H1 (cell line): ENCODE measurements around the gene NET1. TPM values are rescaled to one million over a fixed set of nuclear protein-coding genes. Genes with fewer than 3 reads are reported as not detected.

Experiments used
- CTCF ChIA-PET: fragments of 300-600 bp; sonication (Branson Sonifier 250); formaldehyde crosslinking; loops from one replicate; lab custom pipeline; 2021; ENCODE audit not compliant: partially characterized antibody; lab: Charles Lee
- POLR2A ChIA-PET: fragments of 300-600 bp; sonication (Branson Sonifier 250); formaldehyde crosslinking; loops from one replicate; lab custom pipeline; 2021; ENCODE audit warnings: inconsistent platforms; ENCODE audit not compliant: partially characterized antibody; lab: Charles Lee
- DNase-seq, 2 experiments: peaks; one replicate each; pipeline versions ENCODE4 v3.0.0 to v3.0.0-alpha.2; 2010 to 2022; ENCODE audit warnings: low spot score in 2 of 2, low read depth in 1 of 2, mixed read lengths in 1 of 2
- FAIRE-seq: peaks from 2 replicates; lab custom pipeline; 2011; peaks lifted over from hg19 to GRCh38; lab: Jason Lieb, UNC
- H2AFZ ChIP-seq: 2 replicates; pipeline ENCODE4 v1.8.1; 2012; ENCODE audit warnings: low read length, inconsistent platforms
- H2AK5ac ChIP-seq: 2 replicates; pipeline ENCODE4 v1.6.1; 2013; ENCODE audit warnings: low read depth, low read length
- H2BK120ac ChIP-seq: replicated peaks from 2 replicates; pipeline ENCODE3; 2013; ENCODE audit warnings: low read depth, low read length, inconsistent platforms
- H2BK12ac ChIP-seq: 2 replicates; pipeline ENCODE4 v1.6.1; 2013; ENCODE audit warnings: low read depth, low read length
- H2BK15ac ChIP-seq: 2 replicates; pipeline ENCODE4 v1.6.1; 2013; ENCODE audit warnings: low read length
- H2BK20ac ChIP-seq: 2 replicates; pipeline ENCODE4 v1.6.1; 2013; ENCODE audit warnings: low read length
- H2BK5ac ChIP-seq: 2 replicates; pipeline ENCODE4 v1.6.1; 2013; ENCODE audit warnings: low read depth, low read length
- H3K14ac ChIP-seq: 2 replicates; pipeline ENCODE4 v1.6.1; 2013; ENCODE audit warnings: inconsistent platforms; ENCODE audit not compliant: insufficient read length
- H3K18ac ChIP-seq: 2 replicates; pipeline ENCODE4 v1.6.1; 2013; ENCODE audit warnings: low read length; ENCODE audit errors: extremely low read depth
- H3K23ac ChIP-seq: 2 replicates; pipeline ENCODE4 v1.6.1; 2013; ENCODE audit warnings: inconsistent platforms; ENCODE audit not compliant: insufficient read length
- H3K23me2 ChIP-seq: 2 replicates; pipeline ENCODE4 v1.6.1; 2013; ENCODE audit warnings: low read depth, low read length
- H3K27ac ChIP-seq: 2 replicates; pipeline ENCODE4 v1.6.1; 2011; ENCODE audit warnings: low read depth, low read length, inconsistent platforms
- H3K27me3 ChIP-seq, 4 experiments: replicated peaks in 1 of 4; 1 replicate in 1 of 4; 2 replicates in 3 of 4; pipeline versions ENCODE4 v1.6.1 to v1.8.1; 2011 to 2013; ENCODE audit warnings: low read length in 3 of 4, mild to moderate bottlenecking in 3 of 4, inconsistent platforms in 2 of 4, mixed read lengths in 2 of 4, moderate library complexity in 1 of 4; ENCODE audit not compliant: control insufficient read depth in 3 of 4, insufficient read depth in 3 of 4; ENCODE audit errors: extremely low read depth in 1 of 4
- H3K36me3 ChIP-seq, 4 experiments: 2 replicates each; pipeline versions ENCODE4 v1.6.1 to v1.8.1; 2011 to 2013; ENCODE audit warnings: mild to moderate bottlenecking in 4 of 4, low read length in 3 of 4, moderate library complexity in 2 of 4, control low read depth in 1 of 4, inconsistent platforms in 1 of 4; ENCODE audit not compliant: insufficient read depth in 4 of 4, control insufficient read depth in 2 of 4
- H3K4ac ChIP-seq: replicated peaks from 2 replicates; pipeline ENCODE3; 2013; ENCODE audit warnings: low read length, low read depth, mixed read lengths, inconsistent platforms; ENCODE audit not compliant: insufficient read length
- H3K4me1 ChIP-seq, 4 experiments: replicated peaks in 1 of 4; 1 replicate in 1 of 4; 2 replicates in 3 of 4; pipeline versions ENCODE4 v1.6.1 to v1.8.1; 2011 to 2013; ENCODE audit warnings: low read length in 3 of 4, inconsistent platforms in 2 of 4, mixed read lengths in 1 of 4; ENCODE audit not compliant: insufficient read depth in 4 of 4, control insufficient read depth in 3 of 4
- H3K4me2 ChIP-seq, 2 experiments: 2 replicates each; pipeline versions ENCODE4 v1.6.1 to v1.8.1; 2011 to 2013; ENCODE audit warnings: low read depth in 2 of 2, low read length in 2 of 2, control low read depth in 1 of 2, inconsistent platforms in 1 of 2, mild to moderate bottlenecking in 1 of 2; ENCODE audit not compliant: insufficient read depth in 1 of 2
- H3K4me3 ChIP-seq, 4 experiments: fragments of 200-600, 300-600 bp in 1 of 4; sonication (generic), shearing (Covaris generic), sonication (Bioruptor Twin) in 1 of 4; 2 replicates each; pipeline versions ENCODE4 v1.5.1 to v1.8.1; 2011 to 2016; ENCODE audit warnings: low read length in 4 of 4, low read depth in 3 of 4, control low read depth in 2 of 4, inconsistent platforms in 2 of 4, mild to moderate bottlenecking in 2 of 4, mixed read lengths in 1 of 4, moderate library complexity in 1 of 4; ENCODE audit not compliant: insufficient read depth in 2 of 4; ENCODE audit errors: extremely low read depth in 1 of 4
- H3K56ac ChIP-seq: replicated peaks from 2 replicates; pipeline ENCODE3; 2013; ENCODE audit warnings: low read depth, mild to moderate bottlenecking, mixed read lengths, low read length, inconsistent platforms; ENCODE audit not compliant: insufficient read length
- H3K79me1 ChIP-seq: 2 replicates; pipeline ENCODE4 v1.6.1; 2013; ENCODE audit warnings: low read depth, low read length, control low read depth
- H3K79me2 ChIP-seq, 2 experiments: 2 replicates each; pipeline versions ENCODE4 v1.6.1 to v1.8.1; 2012 to 2013; ENCODE audit warnings: low read length in 2 of 2, mild to moderate bottlenecking in 2 of 2, inconsistent platforms in 1 of 2; ENCODE audit not compliant: insufficient read depth in 2 of 2, control insufficient read depth in 1 of 2
- H3K9ac ChIP-seq, 4 experiments: replicated peaks in 1 of 4; 1 replicate in 1 of 4; 2 replicates in 3 of 4; pipeline versions ENCODE4 v1.6.1 to v1.8.1; 2011 to 2013; ENCODE audit warnings: low read depth in 3 of 4, low read length in 3 of 4, control low read depth in 2 of 4, mild to moderate bottlenecking in 2 of 4, moderate library complexity in 2 of 4, inconsistent platforms in 1 of 4; ENCODE audit errors: extremely low read depth in 1 of 4
- H3K9me3 ChIP-seq, 2 experiments: 2 replicates each; pipeline versions ENCODE4 v1.6.1 to v1.8.1; 2012 to 2013; ENCODE audit warnings: mild to moderate bottlenecking in 2 of 2, moderate library complexity in 2 of 2, control low read depth in 1 of 2, inconsistent platforms in 1 of 2, low read depth in 1 of 2, low read length in 1 of 2, mixed read lengths in 1 of 2; ENCODE audit not compliant: insufficient read depth in 2 of 2
- H4K20me1 ChIP-seq, 2 experiments: replicated peaks in 1 of 2; 2 replicates each; pipeline versions ENCODE3 to v1.8.1; 2011 to 2013; ENCODE audit warnings: inconsistent platforms in 2 of 2, low read length in 2 of 2, mild to moderate bottlenecking in 1 of 2; ENCODE audit not compliant: insufficient read depth in 2 of 2, control insufficient read depth in 1 of 2
- H4K5ac ChIP-seq: 2 replicates; pipeline ENCODE4 v1.6.1; 2013; ENCODE audit warnings: low read length, low read depth, mixed read lengths, inconsistent platforms; ENCODE audit not compliant: insufficient read length
- H4K8ac ChIP-seq: 2 replicates; pipeline ENCODE4 v1.8.0; 2013; ENCODE audit warnings: mild to moderate bottlenecking, moderate library complexity, low read length, inconsistent platforms; ENCODE audit not compliant: insufficient read depth; ENCODE audit errors: extremely low read depth
- H4K91ac ChIP-seq: replicated peaks from 2 replicates; pipeline ENCODE3; 2013; ENCODE audit warnings: low read length, mixed read lengths, inconsistent platforms; ENCODE audit not compliant: insufficient read length
- BCL11A ChIP-seq, 2 experiments: IDR thresholded peaks; one replicate each; pipeline ENCODE4 v1.6.1; 2011; ENCODE audit warnings: low read depth in 2 of 2, low read length in 2 of 2, mild to moderate bottlenecking in 2 of 2
- CHD2 ChIP-seq: IDR thresholded peaks from 2 replicates; pipeline ENCODE4 v1.6.1; 2012; ENCODE audit warnings: low read length, improper control_type of control experiment
- CREB1 ChIP-seq: IDR thresholded peaks from 2 replicates; pipeline ENCODE4 v1.6.1; 2012; ENCODE audit warnings: inconsistent platforms
- EZH2 ChIP-seq: fragments of 200-600 bp; sonication (generic); IDR thresholded peaks from 2 replicates; pipeline ENCODE4 v1.7.1; 2012; ENCODE audit warnings: low read depth, mild to moderate bottlenecking, moderate library complexity, low read length, inconsistent platforms; ENCODE audit not compliant: severe bottlenecking
- GABPA ChIP-seq: IDR thresholded peaks from 2 replicates; pipeline ENCODE4 v1.6.1; 2011; ENCODE audit warnings: mild to moderate bottlenecking, low read length, moderate library complexity, borderline replicate concordance; ENCODE audit not compliant: insufficient read depth
- PHF8 ChIP-seq: fragments of 200-600 bp; sonication (generic); conservative IDR thresholded peaks from 2 replicates; pipeline ENCODE4 v1.7.1; 2012; ENCODE audit warnings: low read depth, mild to moderate bottlenecking, inconsistent platforms, low read length, moderate library complexity
- RBBP5 ChIP-seq: IDR thresholded peaks from 2 replicates; pipeline ENCODE4 v1.7.1; 2012; ENCODE audit warnings: low read depth, mild to moderate bottlenecking, inconsistent platforms, low read length, moderate library complexity, borderline replicate concordance
- SUZ12 ChIP-seq: fragments of 200-600 bp; sonication (generic); IDR thresholded peaks from 2 replicates; pipeline ENCODE4 v1.6.1; 2012; ENCODE audit warnings: mild to moderate bottlenecking, inconsistent platforms, low read length, moderate library complexity, mixed read lengths
- TBP ChIP-seq: IDR thresholded peaks from 2 replicates; pipeline ENCODE4 v1.6.1; 2011; ENCODE audit warnings: low read depth, low read length, improper control_type of control experiment
- YY1 ChIP-seq: IDR thresholded peaks from 2 replicates; pipeline ENCODE4 v1.6.1; 2011; ENCODE audit warnings: low read depth, mild to moderate bottlenecking, low read length
- ZNF274 ChIP-seq: IDR thresholded peaks from 2 replicates; pipeline ENCODE4 v1.7.0; 2012; ENCODE audit warnings: low read length, borderline replicate concordance; ENCODE audit errors: extremely low read depth
- WGBS, 2 experiments: shearing (Covaris generic) in 1 of 2; methylation state at CpG; one replicate each; pipeline versions ENCODE4 v1.1.6 to v1.1.7; 2013 to 2015; ENCODE audit warnings: low lambda C conversion rate in 2 of 2, mixed read lengths in 2 of 2, inconsistent platforms in 1 of 2, low coverage in 1 of 2, missing lambda C conversion rate in 1 of 2; ENCODE audit not compliant: insufficient replicate concordance in 2 of 2, insufficient coverage in 1 of 2, insufficient read length in 1 of 2; ENCODE audit errors: extremely low coverage in 1 of 2, missing lambda C conversion rate in 1 of 2; 5-methylcytosine and 5-hydroxymethylcytosine counted together
- polyA plus RNA-seq, 7 experiments: library from polyadenylated mRNA; depleted of rRNA in 3 of 7; stranded (reverse) in 5 of 7; unstranded in 2 of 7; fragments of >200 nt in 5 of 7; fragments of 200-250 nt in 2 of 7; gene quantifications; 1 replicate in 5 of 7; 2 replicates in 1 of 7; 4 replicates in 1 of 7; pipeline versions ENCODE4 v1.2.1 to v1.2.3, GENCODE V29; 2011 to 2013; ENCODE audit warnings: missing spikeins in 2 of 7, mixed read lengths in 2 of 7
- total RNA-seq: library from RNA; stranded (reverse); fragmentation: NEBNext Ultra II Directional; extraction: Animal tissue kit (Norgen Biotek cat#: 25700); gene quantifications from 2 replicates; pipeline ENCODE4 v1.2.1, GENCODE V29; 2021
- TF ChIP-seq, protein P1 (sequence below), 3 experiments: IDR thresholded peaks; 1 replicate in 2 of 3; 2 replicates in 1 of 3; pipeline versions ENCODE4 v1.5.1 to v1.6.1; 2011; ENCODE audit warnings: low read length in 3 of 3, mild to moderate bottlenecking in 3 of 3, inconsistent platforms in 2 of 3, low read depth in 1 of 3, moderate library complexity in 1 of 3; ENCODE audit not compliant: insufficient read depth in 1 of 3; ENCODE audit errors: control extremely low read depth in 1 of 3

Gene NET1
- total and polyA plus RNA-seq, 2 of the 8 experiments (the other 6 are each of a cell fraction or from before 2014, with no cell fraction given): 21.5 to 117 TPM

GRCh38 chr10:5506246-5506645 is 93.9 kb downstream of the NET1 start:
- no peaks in the 10 kb centered on the region for H3K36me3 ChIP-seq
- no peak overlapping the region for H2AFZ ChIP-seq
- H3K9me3 ChIP-seq: no peaks in the 10 kb centered on the region
- no peak overlapping the region for H3K18ac ChIP-seq
- FAIRE-seq: no peak
- no peak overlapping the region for H4K8ac ChIP-seq
- H2BK20ac ChIP-seq: no peak overlapping the region
- H3K23me2 ChIP-seq: no peaks in the 10 kb centered on the region; the same call in 1 of the 2 replicates
- H3K79me2 ChIP-seq: no peaks in the 10 kb centered on the region
- no peak overlapping the region for H3K4me2 ChIP-seq
- H3K23ac ChIP-seq: no peak overlapping the region
- H2AK5ac ChIP-seq: no peak overlapping the region
- H2BK120ac ChIP-seq: no peak overlapping the region
- ChIA-PET CTCF (interaction anchor here (0.6 to 1.7 kb wide), 4 partner anchors 22 to 117 kb away, joined by 3 to 4 read pairs (median 3); no protein-coding TSS in a partner anchor), POLR2A (no interaction called here)
- H2BK12ac ChIP-seq: 0 out of 2 replicates have a peak overlapping the region, but pooled peaks have one; percentile 9
- H3K27me3 ChIP-seq: no peaks in the 10 kb centered on the region
- WGBS, 2 experiments: 100% methylated on average over 2 of the region's 2 CpGs; no CpG with 5 or more reads in 1 of the 2 experiments
- H4K5ac ChIP-seq: no peak overlapping the region
- H3K9ac ChIP-seq: no peak overlapping the region
- no peaks in the 10 kb centered on the region for H3K79me1 ChIP-seq
- H3K56ac ChIP-seq: no peak overlapping the region
- no peak overlapping the region for H3K4me3 ChIP-seq
- no peak overlapping the region for H2BK5ac ChIP-seq
- H3K4ac ChIP-seq: no peak overlapping the region
- DNase-seq: no peak
- H3K27ac ChIP-seq: no peak overlapping the region
- H2BK15ac ChIP-seq: no peak overlapping the region
- no peak overlapping the region for H4K91ac ChIP-seq
- H4K20me1 ChIP-seq: no peaks in the 10 kb centered on the region
- no peak overlapping the region for H3K14ac ChIP-seq
- no peaks in the 10 kb centered on the region for H3K4me1 ChIP-seq
- TF ChIP-seq GABPA: no peak
- no peak for TF ChIP-seq SUZ12
- no peak for TF ChIP-seq RBBP5
- no peak for TF ChIP-seq ZNF274
- TF ChIP-seq, protein P1, sequence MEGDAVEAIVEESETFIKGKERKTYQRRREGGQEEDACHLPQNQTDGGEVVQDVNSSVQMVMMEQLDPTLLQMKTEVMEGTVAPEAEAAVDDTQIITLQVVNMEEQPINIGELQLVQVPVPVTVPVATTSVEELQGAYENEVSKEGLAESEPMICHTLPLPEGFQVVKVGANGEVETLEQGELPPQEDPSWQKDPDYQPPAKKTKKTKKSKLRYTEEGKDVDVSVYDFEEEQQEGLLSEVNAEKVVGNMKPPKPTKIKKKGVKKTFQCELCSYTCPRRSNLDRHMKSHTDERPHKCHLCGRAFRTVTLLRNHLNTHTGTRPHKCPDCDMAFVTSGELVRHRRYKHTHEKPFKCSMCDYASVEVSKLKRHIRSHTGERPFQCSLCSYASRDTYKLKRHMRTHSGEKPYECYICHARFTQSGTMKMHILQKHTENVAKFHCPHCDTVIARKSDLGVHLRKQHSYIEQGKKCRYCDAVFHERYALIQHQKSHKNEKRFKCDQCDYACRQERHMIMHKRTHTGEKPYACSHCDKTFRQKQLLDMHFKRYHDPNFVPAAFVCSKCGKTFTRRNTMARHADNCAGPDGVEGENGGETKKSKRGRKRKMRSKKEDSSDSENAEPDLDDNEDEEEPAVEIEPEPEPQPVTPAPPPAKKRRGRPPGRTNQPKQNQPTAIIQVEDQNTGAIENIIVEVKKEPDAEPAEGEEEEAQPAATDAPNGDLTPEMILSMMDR (IDR thresholded peaks at IDR 0.05; ENCODE audit: control extremely low read depth in 1 of 3, insufficient read depth in 1 of 3, low read depth in 1 of 3, low read length in 3 of 3): no peak
- TF ChIP-seq CHD2: no peak
- no peak for TF ChIP-seq YY1
- no peak for TF ChIP-seq EZH2
- no peak for TF ChIP-seq TBP
- no peak for TF ChIP-seq BCL11A (IDR thresholded peaks at IDR 0.05; ENCODE audit: low read depth in 2 of 2, low read length in 2 of 2)
- TF ChIP-seq PHF8: no peak
- TF ChIP-seq CREB1: no peak
